ENCODE data around the gene PANK1.

DNA sequence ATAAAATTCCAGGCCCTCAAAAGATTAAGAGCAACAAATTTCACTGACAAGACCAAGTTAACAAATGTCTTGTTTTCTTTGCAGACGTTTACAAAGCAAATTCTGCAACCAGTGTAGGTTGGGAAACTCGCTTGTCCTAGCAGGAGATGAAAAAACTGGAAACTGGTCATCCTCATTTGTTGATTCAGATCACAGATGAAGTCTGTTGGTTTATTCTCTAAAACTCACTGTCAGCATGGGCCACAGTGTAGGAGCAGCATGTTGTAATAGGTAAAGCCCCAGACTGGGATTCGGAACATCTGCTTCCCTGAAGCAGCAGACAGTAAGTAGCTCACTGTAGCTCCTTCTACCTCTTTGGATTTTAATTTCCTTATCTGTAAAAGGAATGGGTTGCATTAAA, 31.5 kb downstream of the PANK1 start:
- TF ChIP-seq, protein P1, sequence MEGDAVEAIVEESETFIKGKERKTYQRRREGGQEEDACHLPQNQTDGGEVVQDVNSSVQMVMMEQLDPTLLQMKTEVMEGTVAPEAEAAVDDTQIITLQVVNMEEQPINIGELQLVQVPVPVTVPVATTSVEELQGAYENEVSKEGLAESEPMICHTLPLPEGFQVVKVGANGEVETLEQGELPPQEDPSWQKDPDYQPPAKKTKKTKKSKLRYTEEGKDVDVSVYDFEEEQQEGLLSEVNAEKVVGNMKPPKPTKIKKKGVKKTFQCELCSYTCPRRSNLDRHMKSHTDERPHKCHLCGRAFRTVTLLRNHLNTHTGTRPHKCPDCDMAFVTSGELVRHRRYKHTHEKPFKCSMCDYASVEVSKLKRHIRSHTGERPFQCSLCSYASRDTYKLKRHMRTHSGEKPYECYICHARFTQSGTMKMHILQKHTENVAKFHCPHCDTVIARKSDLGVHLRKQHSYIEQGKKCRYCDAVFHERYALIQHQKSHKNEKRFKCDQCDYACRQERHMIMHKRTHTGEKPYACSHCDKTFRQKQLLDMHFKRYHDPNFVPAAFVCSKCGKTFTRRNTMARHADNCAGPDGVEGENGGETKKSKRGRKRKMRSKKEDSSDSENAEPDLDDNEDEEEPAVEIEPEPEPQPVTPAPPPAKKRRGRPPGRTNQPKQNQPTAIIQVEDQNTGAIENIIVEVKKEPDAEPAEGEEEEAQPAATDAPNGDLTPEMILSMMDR (IDR thresholded peaks at IDR 0.05; ENCODE audit: insufficient read depth, low read length) = no peak
- TF ChIP-seq POLR2AphosphoS5 (IDR thresholded peaks at IDR 0.05; ENCODE audit: low read depth) (no peak), GABPA (IDR thresholded peaks at IDR 0.05; ENCODE audit: low read depth) (no peak)
- TF ChIP-seq, protein P2, sequence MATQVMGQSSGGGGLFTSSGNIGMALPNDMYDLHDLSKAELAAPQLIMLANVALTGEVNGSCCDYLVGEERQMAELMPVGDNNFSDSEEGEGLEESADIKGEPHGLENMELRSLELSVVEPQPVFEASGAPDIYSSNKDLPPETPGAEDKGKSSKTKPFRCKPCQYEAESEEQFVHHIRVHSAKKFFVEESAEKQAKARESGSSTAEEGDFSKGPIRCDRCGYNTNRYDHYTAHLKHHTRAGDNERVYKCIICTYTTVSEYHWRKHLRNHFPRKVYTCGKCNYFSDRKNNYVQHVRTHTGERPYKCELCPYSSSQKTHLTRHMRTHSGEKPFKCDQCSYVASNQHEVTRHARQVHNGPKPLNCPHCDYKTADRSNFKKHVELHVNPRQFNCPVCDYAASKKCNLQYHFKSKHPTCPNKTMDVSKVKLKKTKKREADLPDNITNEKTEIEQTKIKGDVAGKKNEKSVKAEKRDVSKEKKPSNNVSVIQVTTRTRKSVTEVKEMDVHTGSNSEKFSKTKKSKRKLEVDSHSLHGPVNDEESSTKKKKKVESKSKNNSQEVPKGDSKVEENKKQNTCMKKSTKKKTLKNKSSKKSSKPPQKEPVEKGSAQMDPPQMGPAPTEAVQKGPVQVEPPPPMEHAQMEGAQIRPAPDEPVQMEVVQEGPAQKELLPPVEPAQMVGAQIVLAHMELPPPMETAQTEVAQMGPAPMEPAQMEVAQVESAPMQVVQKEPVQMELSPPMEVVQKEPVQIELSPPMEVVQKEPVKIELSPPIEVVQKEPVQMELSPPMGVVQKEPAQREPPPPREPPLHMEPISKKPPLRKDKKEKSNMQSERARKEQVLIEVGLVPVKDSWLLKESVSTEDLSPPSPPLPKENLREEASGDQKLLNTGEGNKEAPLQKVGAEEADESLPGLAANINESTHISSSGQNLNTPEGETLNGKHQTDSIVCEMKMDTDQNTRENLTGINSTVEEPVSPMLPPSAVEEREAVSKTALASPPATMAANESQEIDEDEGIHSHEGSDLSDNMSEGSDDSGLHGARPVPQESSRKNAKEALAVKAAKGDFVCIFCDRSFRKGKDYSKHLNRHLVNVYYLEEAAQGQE (IDR thresholded peaks at IDR 0.05; ENCODE audit: insufficient replicate concordance, low read depth) = no peak
